Liver (tissue), 9 donors: Measurements from ENCODE around the gene SRXN1. TPM values are rescaled to one million over a fixed set of nuclear protein-coding genes. Genes with fewer than 3 reads are reported as not detected.

Source experiments
- DNase-seq: peaks from one replicate; pipeline ENCODE4 v3.0.0-alpha.2; 2017; ENCODE audit warnings: low spot score
- H3K27ac ChIP-seq, 2 donors: one replicate each; pipeline ENCODE4 v1.7.0; 2013; ENCODE audit warnings: inconsistent platforms in 2 of 2, low read length in 2 of 2, control low read depth in 1 of 2, low read depth in 1 of 2, mild to moderate bottlenecking in 1 of 2
- H3K27me3 ChIP-seq, 4 donors: one replicate each; pipeline versions ENCODE4 v1.6.1 to v1.7.0; 2013; ENCODE audit warnings: low read length in 3 of 4, inconsistent platforms in 1 of 4, mild to moderate bottlenecking in 1 of 4, moderate library complexity in 1 of 4; ENCODE audit not compliant: control insufficient read depth in 4 of 4, insufficient read depth in 4 of 4
- H3K36me3 ChIP-seq, 4 donors: one replicate each; pipeline versions ENCODE4 v1.6.1 to v1.7.0; 2013; ENCODE audit warnings: low read length in 3 of 4, mild to moderate bottlenecking in 3 of 4, low read depth in 1 of 4, moderate library complexity in 1 of 4; ENCODE audit not compliant: control insufficient read depth in 4 of 4, insufficient read depth in 3 of 4
- H3K4me1 ChIP-seq, 4 donors: one replicate each; pipeline versions ENCODE4 v1.6.1 to v1.7.0; 2013; ENCODE audit warnings: low read length in 3 of 4, mild to moderate bottlenecking in 3 of 4, moderate library complexity in 1 of 4; ENCODE audit not compliant: control insufficient read depth in 4 of 4, insufficient read depth in 4 of 4
- H3K4me3 ChIP-seq, 3 donors: one replicate each; pipeline versions ENCODE4 v1.6.1 to v1.7.0; 2013; ENCODE audit warnings: low read length in 3 of 3, control low read depth in 1 of 3, low read depth in 1 of 3, mild to moderate bottlenecking in 1 of 3
- H3K9ac ChIP-seq, 2 donors: one replicate each; pipeline ENCODE4 v1.7.0; 2013; ENCODE audit warnings: low read length in 2 of 2, mild to moderate bottlenecking in 2 of 2, moderate library complexity in 2 of 2, control low read depth in 1 of 2, low read depth in 1 of 2
- H3K9me3 ChIP-seq, 4 donors: one replicate each; pipeline versions ENCODE4 v1.6.1 to v1.7.0; 2013; ENCODE audit warnings: low read length in 3 of 4; ENCODE audit not compliant: control insufficient read depth in 4 of 4
- EGR1 ChIP-seq, 2 donors: IDR thresholded peaks; 2 replicates each; pipeline ENCODE4 v1.6.1; 2016 to 2018; ENCODE audit warnings: antibody characterized with exemption in 2 of 2, low read depth in 2 of 2
- FOXA1 ChIP-seq: IDR thresholded peaks from 2 replicates; pipeline ENCODE4 v1.6.1; 2016; ENCODE audit warnings: antibody characterized with exemption
- FOXA2 ChIP-seq: IDR thresholded peaks from 2 replicates; pipeline ENCODE4 v1.6.1; 2016; ENCODE audit warnings: antibody characterized with exemption
- GABPA ChIP-seq, 2 donors: IDR thresholded peaks in 1 of 2; conservative IDR thresholded peaks in 1 of 2; 2 replicates each; pipeline ENCODE4 v1.6.1; 2016; ENCODE audit warnings: antibody characterized with exemption in 2 of 2, mild to moderate bottlenecking in 1 of 2, moderate library complexity in 1 of 2
- HNF4A ChIP-seq, 2 donors: conservative IDR thresholded peaks; 2 replicates each; pipeline ENCODE4 v1.6.1; 2016; ENCODE audit warnings: antibody characterized with exemption in 2 of 2, mild to moderate bottlenecking in 2 of 2
- HNF4G ChIP-seq: IDR thresholded peaks from 2 replicates; pipeline ENCODE4 v1.6.1; 2016; ENCODE audit warnings: antibody characterized with exemption
- JUND ChIP-seq, 2 donors: IDR thresholded peaks; 2 replicates each; pipeline ENCODE4 v1.6.1; 2016; ENCODE audit warnings: antibody characterized with exemption in 2 of 2
- NR2F2 ChIP-seq: IDR thresholded peaks from 2 replicates; pipeline ENCODE4 v1.6.1; 2016; ENCODE audit warnings: antibody characterized with exemption
- RAD21 ChIP-seq, 2 donors: IDR thresholded peaks; 2 replicates each; pipeline ENCODE4 v1.6.1; 2016; ENCODE audit warnings: antibody characterized with exemption in 2 of 2, mild to moderate bottlenecking in 2 of 2
- RXRA ChIP-seq, 2 donors: IDR thresholded peaks; 2 replicates each; pipeline ENCODE4 v1.6.1; 2017 to 2018; ENCODE audit warnings: antibody characterized with exemption in 2 of 2, mild to moderate bottlenecking in 1 of 2
- SP1 ChIP-seq: IDR thresholded peaks from 2 replicates; pipeline ENCODE4 v1.6.1; 2018; ENCODE audit warnings: antibody characterized with exemption, mild to moderate bottlenecking
- TAF1 ChIP-seq: conservative IDR thresholded peaks from 2 replicates; pipeline ENCODE4 v1.6.1; 2016; ENCODE audit warnings: antibody characterized with exemption, mild to moderate bottlenecking
- YY1 ChIP-seq: IDR thresholded peaks from 2 replicates; pipeline ENCODE4 v1.6.1; 2016; ENCODE audit warnings: antibody characterized with exemption, mild to moderate bottlenecking
- ZBTB33 ChIP-seq: IDR thresholded peaks from 2 replicates; pipeline ENCODE4 v1.6.1; 2016; ENCODE audit warnings: antibody characterized with exemption
- WGBS: extraction: QIAGEN DNeasy Blood & Tissue Kit; methylation state at CpG from one replicate; pipeline ENCODE4 v1.1.7; 2013; 5-methylcytosine and 5-hydroxymethylcytosine counted together
- polyA plus RNA-seq, 2 donors: library from polyadenylated mRNA; stranded (reverse) in 1 of 2; unstranded in 1 of 2; fragments of 200-250 nt in 1 of 2; fragments of >200 nt in 1 of 2; fragmentation: Nextera tagmentation in 1 of 2; extraction: Ambion mirVana in 1 of 2; gene quantifications; one replicate each; pipeline versions ENCODE4 v1.2.1 to v1.2.3, GENCODE V29; 2013 to 2015
- total RNA-seq, 2 donors: library from RNA; depleted of rRNA; stranded (reverse); fragments of >200 nt; gene quantifications; one replicate each; pipeline ENCODE4 v1.2.3, GENCODE V29; 2014
- TF ChIP-seq, protein P1 (sequence below): IDR thresholded peaks from 2 replicates; pipeline ENCODE4 v1.6.1; 2016; ENCODE audit warnings: antibody characterized with exemption, mild to moderate bottlenecking
- TF ChIP-seq, protein P2 (sequence below): IDR thresholded peaks from 2 replicates; pipeline ENCODE4 v1.6.1; 2016; ENCODE audit warnings: antibody characterized with exemption
- TF ChIP-seq, protein P3 (sequence below): fragments of 150-350 bp; IDR thresholded peaks from 2 replicates; pipeline ENCODE4 v1.5.1; 2017; ENCODE audit warnings: improper control_type of control experiment, low read depth, low read length; ENCODE audit not compliant: missing input control
- TF ChIP-seq, protein P4 (sequence below): IDR thresholded peaks from 2 replicates; pipeline ENCODE4 v1.6.1; 2016; ENCODE audit warnings: antibody characterized with exemption
- donor health status: healthy.
- donor health status: healthy.
- donor health status: healthy.
- donor health status: healthy.
- donor health status: healthy.

The SRXN1 gene
- total and polyA plus RNA-seq, 4 donors, result 14.3 to 60.2 (median 24.8) TPM

DNA sequence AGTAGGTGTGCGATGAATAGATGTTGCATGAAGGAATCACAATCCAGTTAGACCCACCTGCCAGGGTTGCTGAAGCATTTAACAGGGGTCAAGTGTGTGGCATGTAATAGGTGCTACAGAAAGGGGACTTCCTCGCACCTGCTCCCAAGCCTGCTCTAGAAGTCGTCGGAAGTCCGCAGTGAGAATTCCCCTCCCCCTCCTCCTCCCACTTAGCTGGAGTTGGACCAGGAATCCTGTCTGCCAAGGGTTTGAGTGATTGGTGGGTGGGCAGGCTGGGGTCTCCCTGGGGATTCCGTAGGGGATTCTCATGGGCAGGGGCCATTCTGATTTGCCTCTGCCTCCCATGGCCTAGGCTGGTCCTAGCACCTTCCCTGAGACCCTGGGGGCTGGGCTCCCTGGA lies 12.3 kb upstream of the SRXN1 start:
- H3K9ac ChIP-seq, result no peak overlapping the region
- 33% methylated on average over 6 of the region's 6 CpGs for WGBS
- peaks cover 10 to 26% (median 13%) of the 10 kb centered on the region in 4 donors for H3K27me3 ChIP-seq
- TF ChIP-seq RAD21 (IDR thresholded peaks at IDR 0.05), result no peak
- TF ChIP-seq, protein P1, sequence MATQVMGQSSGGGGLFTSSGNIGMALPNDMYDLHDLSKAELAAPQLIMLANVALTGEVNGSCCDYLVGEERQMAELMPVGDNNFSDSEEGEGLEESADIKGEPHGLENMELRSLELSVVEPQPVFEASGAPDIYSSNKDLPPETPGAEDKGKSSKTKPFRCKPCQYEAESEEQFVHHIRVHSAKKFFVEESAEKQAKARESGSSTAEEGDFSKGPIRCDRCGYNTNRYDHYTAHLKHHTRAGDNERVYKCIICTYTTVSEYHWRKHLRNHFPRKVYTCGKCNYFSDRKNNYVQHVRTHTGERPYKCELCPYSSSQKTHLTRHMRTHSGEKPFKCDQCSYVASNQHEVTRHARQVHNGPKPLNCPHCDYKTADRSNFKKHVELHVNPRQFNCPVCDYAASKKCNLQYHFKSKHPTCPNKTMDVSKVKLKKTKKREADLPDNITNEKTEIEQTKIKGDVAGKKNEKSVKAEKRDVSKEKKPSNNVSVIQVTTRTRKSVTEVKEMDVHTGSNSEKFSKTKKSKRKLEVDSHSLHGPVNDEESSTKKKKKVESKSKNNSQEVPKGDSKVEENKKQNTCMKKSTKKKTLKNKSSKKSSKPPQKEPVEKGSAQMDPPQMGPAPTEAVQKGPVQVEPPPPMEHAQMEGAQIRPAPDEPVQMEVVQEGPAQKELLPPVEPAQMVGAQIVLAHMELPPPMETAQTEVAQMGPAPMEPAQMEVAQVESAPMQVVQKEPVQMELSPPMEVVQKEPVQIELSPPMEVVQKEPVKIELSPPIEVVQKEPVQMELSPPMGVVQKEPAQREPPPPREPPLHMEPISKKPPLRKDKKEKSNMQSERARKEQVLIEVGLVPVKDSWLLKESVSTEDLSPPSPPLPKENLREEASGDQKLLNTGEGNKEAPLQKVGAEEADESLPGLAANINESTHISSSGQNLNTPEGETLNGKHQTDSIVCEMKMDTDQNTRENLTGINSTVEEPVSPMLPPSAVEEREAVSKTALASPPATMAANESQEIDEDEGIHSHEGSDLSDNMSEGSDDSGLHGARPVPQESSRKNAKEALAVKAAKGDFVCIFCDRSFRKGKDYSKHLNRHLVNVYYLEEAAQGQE, result no peak
- no peak for TF ChIP-seq RXRA (IDR thresholded peaks at IDR 0.05)
- TF ChIP-seq NR2F2, result no peak
- TF ChIP-seq, protein P2, sequence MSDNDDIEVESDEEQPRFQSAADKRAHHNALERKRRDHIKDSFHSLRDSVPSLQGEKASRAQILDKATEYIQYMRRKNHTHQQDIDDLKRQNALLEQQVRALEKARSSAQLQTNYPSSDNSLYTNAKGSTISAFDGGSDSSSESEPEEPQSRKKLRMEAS, result no peak
- no peak for TF ChIP-seq HNF4G
- no peak overlapping the region for H3K27ac ChIP-seq
- H3K9me3 ChIP-seq, result no peaks in the 10 kb centered on the region
- no peak overlapping the region for H3K4me3 ChIP-seq
- peaks cover 0 to 9% (median 1%) of the 10 kb centered on the region in 4 donors for H3K4me1 ChIP-seq
- no peaks in the 10 kb centered on the region for H3K36me3 ChIP-seq
- DNase-seq, result no peak

DNA sequence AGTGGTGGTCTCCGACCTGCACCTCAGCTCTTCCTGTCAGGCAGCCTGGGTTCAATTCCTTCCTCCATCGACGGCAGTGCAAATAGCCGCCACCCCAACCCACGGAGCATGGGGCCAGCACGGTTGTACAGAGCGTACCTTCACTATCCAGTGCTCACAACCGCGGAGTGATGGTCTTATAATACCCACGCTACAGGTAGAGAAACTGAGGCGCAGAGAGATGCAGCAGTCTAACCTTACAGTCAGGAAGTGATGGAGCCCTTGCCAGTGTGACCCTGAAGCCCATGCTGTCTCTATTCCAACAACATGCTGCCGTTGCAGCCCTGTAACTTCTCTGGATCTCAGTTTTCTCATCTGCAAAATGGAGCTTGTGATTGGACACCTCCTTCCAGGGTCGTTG lies 11.6 kb upstream of the SRXN1 start:
- Histone ChIP-seq H3K9ac (no peak overlapping the region), H3K27ac (no peak overlapping the region), H3K9me3 (no peaks in the 10 kb centered on the region), H3K27me3 (peaks cover 10 to 26% (median 13%) of the 10 kb centered on the region in 4 donors), H3K36me3 (no peaks in the 10 kb centered on the region), H3K4me3 (no peak overlapping the region), H3K4me1 (peaks cover 0 to 9% (median 1%) of the 10 kb centered on the region in 4 donors)
- no peak for TF ChIP-seq SP1
- TF ChIP-seq, protein P3, sequence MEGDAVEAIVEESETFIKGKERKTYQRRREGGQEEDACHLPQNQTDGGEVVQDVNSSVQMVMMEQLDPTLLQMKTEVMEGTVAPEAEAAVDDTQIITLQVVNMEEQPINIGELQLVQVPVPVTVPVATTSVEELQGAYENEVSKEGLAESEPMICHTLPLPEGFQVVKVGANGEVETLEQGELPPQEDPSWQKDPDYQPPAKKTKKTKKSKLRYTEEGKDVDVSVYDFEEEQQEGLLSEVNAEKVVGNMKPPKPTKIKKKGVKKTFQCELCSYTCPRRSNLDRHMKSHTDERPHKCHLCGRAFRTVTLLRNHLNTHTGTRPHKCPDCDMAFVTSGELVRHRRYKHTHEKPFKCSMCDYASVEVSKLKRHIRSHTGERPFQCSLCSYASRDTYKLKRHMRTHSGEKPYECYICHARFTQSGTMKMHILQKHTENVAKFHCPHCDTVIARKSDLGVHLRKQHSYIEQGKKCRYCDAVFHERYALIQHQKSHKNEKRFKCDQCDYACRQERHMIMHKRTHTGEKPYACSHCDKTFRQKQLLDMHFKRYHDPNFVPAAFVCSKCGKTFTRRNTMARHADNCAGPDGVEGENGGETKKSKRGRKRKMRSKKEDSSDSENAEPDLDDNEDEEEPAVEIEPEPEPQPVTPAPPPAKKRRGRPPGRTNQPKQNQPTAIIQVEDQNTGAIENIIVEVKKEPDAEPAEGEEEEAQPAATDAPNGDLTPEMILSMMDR, result no peak
- TF ChIP-seq FOXA2, result no peak
- TF ChIP-seq, protein P2, result no peak
- TF ChIP-seq NR2F2, result no peak
- no peak for TF ChIP-seq GABPA (IDR thresholded peaks at IDR 0.05 in 1 of 2, conservative IDR thresholded peaks at IDR 0.05 in 1 of 2)
- no peak for TF ChIP-seq EGR1 (IDR thresholded peaks at IDR 0.05; ENCODE audit: low read depth in 2 of 2)
- TF ChIP-seq, protein P4, sequence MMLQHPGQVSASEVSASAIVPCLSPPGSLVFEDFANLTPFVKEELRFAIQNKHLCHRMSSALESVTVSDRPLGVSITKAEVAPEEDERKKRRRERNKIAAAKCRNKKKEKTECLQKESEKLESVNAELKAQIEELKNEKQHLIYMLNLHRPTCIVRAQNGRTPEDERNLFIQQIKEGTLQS, result no peak
- TF ChIP-seq YY1, result no peak
- no peak for TF ChIP-seq RXRA (IDR thresholded peaks at IDR 0.05)
- TF ChIP-seq FOXA1, result no peak
- no peak for TF ChIP-seq ZBTB33
- no peak for TF ChIP-seq HNF4A (conservative IDR thresholded peaks at IDR 0.05)
- TF ChIP-seq TAF1, result no peak
- no peak for TF ChIP-seq JUND (IDR thresholded peaks at IDR 0.05)
- TF ChIP-seq RAD21 (IDR thresholded peaks at IDR 0.05), result no peak
- TF ChIP-seq HNF4G, result no peak
- TF ChIP-seq, protein P1, result no peak
- WGBS, result 35% methylated on average over 13 of the region's 13 CpGs
- DNase-seq, result no peak
